GM23338 (cell line): ENCODE results near the gene COL18A1. TPM values are rescaled to one million over a fixed set of nuclear protein-coding genes. Genes with fewer than 3 reads are reported as not detected.

Source experiments
- ATAC-seq: fragments of 200-7000 bp; cut with Tn5 transposase; 3 replicates; pipeline ENCODE4 v1.9.1; 2020
- DNase-seq: peaks from one replicate; pipeline ENCODE4 v3.0.0-alpha.2; 2015; ENCODE audit warnings: low spot score
- H2AFZ ChIP-seq: fragments of 200-600 bp; sonication (generic); 2 replicates; pipeline ENCODE4 v1.8.0; 2016; ENCODE audit warnings: antibody characterized with exemption, mild to moderate bottlenecking, moderate library complexity
- H3F3A ChIP-seq: fragments of 200-600 bp; sonication (generic); replicated peaks from 2 replicates; pipeline ENCODE4 v1.8.0; 2017; ENCODE audit warnings: antibody characterized with exemption, mixed run types, low read depth
- H3K27ac ChIP-seq: fragments of 200-600 bp; sonication (generic); 2 replicates; pipeline ENCODE4 v1.6.1; 2016; ENCODE audit warnings: low read depth
- H3K27me3 ChIP-seq: fragments of 200-600 bp; sonication (generic); 2 replicates; pipeline ENCODE4 v1.8.0; 2016; ENCODE audit warnings: mild to moderate bottlenecking, mixed run types, moderate library complexity; ENCODE audit not compliant: insufficient read depth
- H3K36me3 ChIP-seq: fragments of 200-600 bp; sonication (generic); 2 replicates; pipeline ENCODE4 v1.8.0; 2016; ENCODE audit warnings: mild to moderate bottlenecking; ENCODE audit not compliant: insufficient read depth
- H3K4me1 ChIP-seq: fragments of 200-600 bp; sonication (generic); 2 replicates; pipeline ENCODE4 v1.8.0; 2016; ENCODE audit warnings: mild to moderate bottlenecking, moderate library complexity; ENCODE audit not compliant: insufficient read depth
- H3K4me2 ChIP-seq: fragments of 200-600 bp; sonication (generic); 2 replicates; pipeline ENCODE4 v1.7.1; 2017; ENCODE audit warnings: mixed run types
- H3K4me3 ChIP-seq: fragments of 200-600 bp; sonication (generic); 2 replicates; pipeline ENCODE4 v1.6.1; 2016; ENCODE audit warnings: mixed run types
- H3K79me2 ChIP-seq: fragments of 200-600 bp; sonication (generic); replicated peaks from 2 replicates; pipeline ENCODE4 v1.8.0; 2017; ENCODE audit warnings: mild to moderate bottlenecking; ENCODE audit not compliant: insufficient read depth
- H3K9me2 ChIP-seq: fragments of 200-600 bp; sonication (generic); 2 replicates; pipeline ENCODE4 v1.8.0; 2017; ENCODE audit not compliant: insufficient read depth
- H4K20me1 ChIP-seq: fragments of 200-600 bp; sonication (generic); replicated peaks from 2 replicates; pipeline ENCODE4 v1.8.0; 2017; ENCODE audit warnings: mild to moderate bottlenecking; ENCODE audit not compliant: insufficient read depth
- H3K27ac Mint-ChIP-seq: 2 replicates; pipeline ENCODE4 v1.8.0; 2020; ENCODE audit warnings: inconsistent platforms, mild to moderate bottlenecking, moderate library complexity, mixed read lengths
- H3K27me3 Mint-ChIP-seq: 3 replicates; pipeline ENCODE4 v1.8.0; 2022; ENCODE audit warnings: low read depth, mild to moderate bottlenecking, moderate library complexity, mixed read lengths, inconsistent platforms; ENCODE audit not compliant: insufficient read depth, poor library complexity
- H3K36me3 Mint-ChIP-seq: 3 replicates; pipeline ENCODE4 v1.8.0; 2021; ENCODE audit warnings: low read depth, mild to moderate bottlenecking, inconsistent platforms, moderate library complexity, mixed read lengths
- H3K4me1 Mint-ChIP-seq: 3 replicates; pipeline ENCODE4 v1.8.0; 2020; ENCODE audit warnings: mild to moderate bottlenecking, inconsistent platforms, mixed read lengths
- H3K4me3 Mint-ChIP-seq: 3 replicates; pipeline ENCODE4 v1.8.0; 2021; ENCODE audit warnings: moderate library complexity, mild to moderate bottlenecking, inconsistent platforms, mixed read lengths
- H3K9me3 Mint-ChIP-seq: 3 replicates; pipeline ENCODE4 v1.8.0; 2020; ENCODE audit warnings: moderate library complexity, mild to moderate bottlenecking, inconsistent platforms, mixed read lengths
- NANOG ChIP-seq: IDR thresholded peaks from 2 replicates; pipeline ENCODE4 v1.6.1; 2016; ENCODE audit warnings: antibody characterized with exemption, borderline replicate concordance
- POLR2AphosphoS5 ChIP-seq: IDR thresholded peaks from 2 replicates; pipeline ENCODE4 v1.6.1; 2016; ENCODE audit warnings: antibody characterized with exemption, low read depth
- ZNF462 ChIP-seq: fragments of 250-450 bp; sonication (Bioruptor Pico); IDR thresholded peaks from 2 replicates; pipeline ENCODE4 v1.5.0; 2020; ENCODE audit warnings: mild to moderate bottlenecking, moderate library complexity
- polyA plus RNA-seq: library from polyadenylated mRNA; unstranded; fragments of >200 nt; fragmentation: Nextera tagmentation; extraction: Ambion mirVana; gene quantifications from 2 replicates; pipeline ENCODE4 v1.2.1, GENCODE V29; 2016
- total RNA-seq: library from RNA; depleted of rRNA; stranded (reverse); fragments of >200 nt; shearing (Covaris generic); gene quantifications from 2 replicates; pipeline ENCODE4 v1.2.3, GENCODE V29; 2014

The COL18A1 gene
- total and polyA plus RNA-seq, 2 experiments from 2014 or later: 38.4 to 430 TPM

- H3K27me3 Mint-ChIP-seq: peaks cover 11% of the 10 kb centered on the region
- H3K27ac Mint-ChIP-seq: no peak overlapping the region
- H3K36me3 Mint-ChIP-seq: no peaks in the 10 kb centered on the region
- Histone ChIP-seq H3K27ac (no peak overlapping the region), H4K20me1 (0 out of 2 replicates have a peak, but pooled peaks cover 4% of the 10 kb centered on the region), H3K9me2 (peaks cover 6% of the 10 kb centered on the region; the same call in 1 of the 2 replicates), H2AFZ (no peak overlapping the region), H3F3A (no peaks in the 10 kb centered on the region), H3K79me2 (peaks cover 24% of the 10 kb centered on the region), H3K27me3 (no peaks in the 10 kb centered on the region), H3K4me3 (no peak overlapping the region; the same call in 1 of the 2 replicates), H3K4me1 (no peaks in the 10 kb centered on the region; the same call in 1 of the 2 replicates), H3K4me2 (0 out of 2 replicates have a peak overlapping the region, but pooled peaks have one; percentile 81), H3K36me3 (no peaks in the 10 kb centered on the region)
- DNase-seq (no peak), ATAC-seq (peak; percentile 7; the same call in 2 of the 3 replicates)
- H3K4me3 Mint-ChIP-seq: peak overlapping the region; percentile 55
- no peak for TF ChIP-seq ZNF462 (CRISPR knock-in tag)
- 0 out of 2 replicates have a peak, but pooled peaks have one; percentile 16 for TF ChIP-seq POLR2AphosphoS5
- peaks cover 7% of the 10 kb centered on the region for H3K4me1 Mint-ChIP-seq
- peaks cover 12% of the 10 kb centered on the region for H3K9me3 Mint-ChIP-seq
Observed at GRCh38 chr21:45543710-45544448, 138.9 kb downstream of the COL18A1 start.

GRCh38 chr21:45544449-45545235, 139.7 kb downstream of the COL18A1 start:
- H3K27ac Mint-ChIP-seq: no peak overlapping the region
- no peaks in the 10 kb centered on the region for H3F3A ChIP-seq
- H3K27me3 Mint-ChIP-seq: peaks cover 10% of the 10 kb centered on the region
- peaks cover 15% of the 10 kb centered on the region for H3K9me3 Mint-ChIP-seq
- no peak for DNase-seq
- peaks cover 7% of the 10 kb centered on the region for H3K4me1 Mint-ChIP-seq
- no peak overlapping the region for H2AFZ ChIP-seq
- ATAC-seq: no peak
- H3K27ac ChIP-seq: no peak overlapping the region
- no peak overlapping the region for H3K4me3 Mint-ChIP-seq
- peaks cover 6% of the 10 kb centered on the region; the same call in 1 of the 2 replicates for H3K9me2 ChIP-seq
- H3K4me1 ChIP-seq: no peaks in the 10 kb centered on the region; the same call in 1 of the 2 replicates
- H3K36me3 Mint-ChIP-seq: no peaks in the 10 kb centered on the region
- peaks cover 18% of the 10 kb centered on the region for H3K79me2 ChIP-seq
- no peak overlapping the region for H3K4me2 ChIP-seq
- no peak overlapping the region for H3K4me3 ChIP-seq
- H3K36me3 ChIP-seq: no peaks in the 10 kb centered on the region
- no peaks in the 10 kb centered on the region for H3K27me3 ChIP-seq
- 0 out of 2 replicates have a peak, but pooled peaks cover 4% of the 10 kb centered on the region for H4K20me1 ChIP-seq
- no peak for TF ChIP-seq NANOG
